COLO668 (cell line): ENCODE results near the gene PRKCZ.
A peak's percentile ranks its signal among the peaks of the same experiment; 100 is the strongest.

Experiments
- DNase-seq: peaks from one replicate; lab custom pipeline; 2025; ENCODE audit not compliant: unreplicated experiment; lab: John Stamatoyannopoulos, UW

Gene PRKCZ

DNA sequence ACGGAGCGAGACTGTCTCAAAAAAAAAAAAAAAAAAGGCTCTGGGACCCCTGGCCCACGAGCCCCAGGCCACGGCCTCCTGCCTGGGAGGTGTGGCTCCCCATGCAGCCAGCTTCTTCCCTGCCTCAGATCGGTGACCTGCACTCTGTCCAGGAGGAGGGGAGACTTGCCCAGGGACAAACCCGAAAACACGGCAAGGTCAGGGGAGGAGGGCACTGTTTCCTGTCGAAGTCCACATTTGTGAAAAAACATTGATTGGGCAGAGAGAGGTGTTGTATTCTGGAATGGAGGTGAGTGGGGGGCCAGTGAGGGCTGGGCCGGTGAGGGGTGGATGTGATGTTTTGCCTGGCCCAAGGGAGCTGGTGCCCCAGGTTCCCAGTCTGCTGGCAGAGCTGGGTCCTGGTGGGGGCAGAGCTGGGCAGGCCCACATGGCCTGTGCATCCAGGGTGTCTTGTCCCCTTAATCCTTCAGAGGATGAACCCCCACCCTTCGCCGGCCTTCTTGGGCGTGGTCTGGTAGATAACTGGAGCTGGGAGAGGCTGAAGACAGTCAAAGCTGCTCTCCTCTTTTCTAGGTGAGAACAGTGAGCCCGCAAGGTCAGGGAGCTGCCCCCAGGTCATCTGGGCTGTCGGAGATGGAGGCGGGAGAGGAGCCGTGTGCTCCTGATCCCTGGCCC, 156.7 kb downstream of the PRKCZ start:
- DNase-seq, result no peak

DNA sequence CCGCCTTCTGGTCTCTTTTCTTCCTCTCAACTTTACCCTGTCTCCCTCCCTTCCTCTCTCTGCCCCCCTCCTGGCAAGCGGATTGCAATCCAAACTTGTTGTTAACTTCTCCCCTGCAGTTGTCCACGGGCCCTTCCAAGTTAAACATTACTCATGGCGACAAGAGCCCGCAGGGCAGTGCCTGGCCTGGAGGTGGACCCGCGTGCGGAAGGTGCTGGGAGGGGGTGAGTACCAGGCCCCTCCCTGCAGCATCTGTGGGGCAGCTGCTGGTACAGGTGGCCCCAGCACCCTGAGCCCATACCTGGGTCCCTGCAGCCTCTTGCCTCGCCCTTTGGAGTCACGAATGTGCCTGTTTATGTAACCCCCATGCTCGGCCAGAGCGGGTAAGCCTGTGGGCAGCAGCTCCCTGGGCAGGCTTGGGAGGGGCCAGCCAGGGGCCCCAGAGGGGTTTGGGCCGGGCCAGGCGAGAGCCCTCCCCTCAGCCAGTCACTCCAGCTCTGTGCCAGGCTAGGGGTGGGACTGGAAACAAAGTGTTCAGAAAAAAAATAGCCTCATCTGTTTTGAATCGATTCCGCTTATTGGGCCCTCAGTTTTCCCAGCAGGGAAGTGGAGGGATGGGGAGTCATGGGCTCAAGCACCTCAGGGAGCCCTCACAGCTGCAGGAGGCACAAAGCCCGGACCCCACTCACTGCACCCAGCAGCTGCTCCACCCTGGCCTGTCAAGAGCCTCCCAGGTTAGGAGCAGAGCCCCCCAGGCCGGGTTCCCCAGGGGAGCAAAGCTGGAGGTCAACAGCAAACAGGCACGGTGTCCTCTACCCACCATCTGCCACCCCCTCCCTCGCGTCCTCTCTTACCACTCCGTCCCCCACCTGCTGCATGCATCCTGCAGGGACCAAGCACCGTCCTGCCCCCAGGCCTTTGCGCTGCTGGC, 158.4 kb downstream of the PRKCZ start:
- peak; percentile 60 for DNase-seq

DNA sequence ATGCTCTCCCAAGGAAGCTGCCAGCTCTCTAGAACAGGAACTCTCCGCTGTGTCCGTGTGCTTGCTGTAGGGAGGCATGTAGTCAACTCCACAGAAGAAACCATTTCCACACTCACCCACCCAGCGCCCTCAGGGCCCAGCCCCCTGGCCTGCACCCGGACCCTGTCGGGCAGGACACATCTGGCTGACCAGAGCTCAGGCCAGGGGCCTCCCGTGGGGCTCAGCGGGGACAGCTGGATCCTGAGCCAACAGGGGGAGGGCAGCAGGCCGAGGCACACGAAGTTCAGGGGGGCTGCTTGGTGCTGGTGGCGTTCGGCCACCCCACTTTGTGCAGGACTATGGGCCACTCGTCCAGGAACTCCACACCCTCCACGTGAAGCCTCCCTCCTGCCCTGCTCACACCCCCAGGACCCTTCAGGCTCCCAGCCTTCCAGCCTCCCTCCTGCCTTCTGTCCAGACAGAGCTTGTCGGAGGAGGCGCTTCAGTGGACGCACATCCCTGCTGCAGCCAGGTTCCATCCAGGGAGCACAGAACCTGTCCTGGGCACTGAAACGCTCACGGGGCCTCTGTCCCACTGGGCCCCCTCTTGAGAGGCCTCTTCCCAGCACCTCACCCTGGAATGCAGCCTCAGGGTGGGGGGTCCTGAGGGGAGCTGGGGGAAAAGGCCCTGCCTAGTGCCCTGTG, 159.3 kb downstream of the PRKCZ start:
- no peak for DNase-seq

DNA sequence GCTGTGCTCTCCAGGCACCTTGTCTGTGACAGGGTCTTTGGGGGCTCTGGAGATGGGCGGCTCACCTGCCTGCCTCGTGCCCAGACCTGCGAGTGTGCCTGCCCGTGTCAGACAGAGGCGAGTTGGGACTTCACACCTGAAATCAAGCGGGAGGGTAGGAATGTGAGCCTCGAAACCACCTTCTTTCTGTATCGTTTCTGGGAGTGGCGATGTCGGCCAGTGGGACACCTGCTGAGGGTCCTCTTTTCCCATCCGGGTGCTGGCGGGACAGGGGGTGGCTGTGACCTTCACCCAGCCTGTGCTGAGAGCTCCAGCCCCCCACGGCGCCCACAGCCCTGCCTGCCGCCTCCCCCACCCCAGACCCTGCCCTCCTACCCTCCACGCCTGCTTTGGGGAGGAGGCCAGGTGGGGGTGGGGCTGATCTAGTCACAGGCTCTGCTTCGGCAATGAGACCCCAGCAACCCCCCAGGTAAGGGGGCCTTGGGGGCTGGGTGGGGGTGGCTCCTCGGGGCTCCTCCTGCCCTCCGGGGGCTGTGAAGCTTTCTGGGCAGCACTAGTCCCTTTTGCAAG, 160.0 kb downstream of the PRKCZ start:
- no peak for DNase-seq

DNA sequence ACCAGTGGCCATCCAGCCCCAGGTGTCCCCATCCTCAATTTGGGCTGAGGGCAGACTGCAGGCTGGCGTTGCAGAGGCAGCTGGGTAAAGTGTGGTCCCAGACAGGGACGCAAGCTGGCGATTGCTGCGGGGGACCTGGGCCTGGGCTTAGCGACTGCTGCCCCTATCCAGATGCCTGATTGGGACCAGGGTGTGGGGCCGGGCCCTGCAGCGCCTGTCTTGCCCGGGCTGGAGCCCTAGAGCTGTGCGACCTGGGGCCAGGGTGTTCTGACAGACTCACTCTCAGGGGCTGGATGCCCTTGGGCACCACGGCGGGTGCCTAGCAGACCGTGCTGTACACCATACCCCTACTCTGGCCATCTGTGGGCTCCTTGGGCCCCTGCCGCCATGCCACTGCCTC, 160.6 kb downstream of the PRKCZ start:
- DNase-seq, result no peak

DNA sequence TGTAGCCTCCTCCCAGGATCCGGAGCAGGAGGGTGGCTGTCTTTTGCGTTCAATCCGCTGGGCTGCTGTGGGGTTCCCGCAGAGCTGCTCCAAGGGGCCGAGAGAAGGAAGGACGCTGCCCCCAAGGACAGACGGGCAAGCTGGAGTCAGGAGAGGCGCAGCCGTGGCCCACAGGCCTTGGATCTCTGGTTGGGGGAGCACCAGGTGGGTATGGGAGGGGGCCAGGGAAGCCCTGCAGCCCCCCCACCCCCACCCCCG, 162.0 kb downstream of the PRKCZ start:
- no peak for DNase-seq

DNA sequence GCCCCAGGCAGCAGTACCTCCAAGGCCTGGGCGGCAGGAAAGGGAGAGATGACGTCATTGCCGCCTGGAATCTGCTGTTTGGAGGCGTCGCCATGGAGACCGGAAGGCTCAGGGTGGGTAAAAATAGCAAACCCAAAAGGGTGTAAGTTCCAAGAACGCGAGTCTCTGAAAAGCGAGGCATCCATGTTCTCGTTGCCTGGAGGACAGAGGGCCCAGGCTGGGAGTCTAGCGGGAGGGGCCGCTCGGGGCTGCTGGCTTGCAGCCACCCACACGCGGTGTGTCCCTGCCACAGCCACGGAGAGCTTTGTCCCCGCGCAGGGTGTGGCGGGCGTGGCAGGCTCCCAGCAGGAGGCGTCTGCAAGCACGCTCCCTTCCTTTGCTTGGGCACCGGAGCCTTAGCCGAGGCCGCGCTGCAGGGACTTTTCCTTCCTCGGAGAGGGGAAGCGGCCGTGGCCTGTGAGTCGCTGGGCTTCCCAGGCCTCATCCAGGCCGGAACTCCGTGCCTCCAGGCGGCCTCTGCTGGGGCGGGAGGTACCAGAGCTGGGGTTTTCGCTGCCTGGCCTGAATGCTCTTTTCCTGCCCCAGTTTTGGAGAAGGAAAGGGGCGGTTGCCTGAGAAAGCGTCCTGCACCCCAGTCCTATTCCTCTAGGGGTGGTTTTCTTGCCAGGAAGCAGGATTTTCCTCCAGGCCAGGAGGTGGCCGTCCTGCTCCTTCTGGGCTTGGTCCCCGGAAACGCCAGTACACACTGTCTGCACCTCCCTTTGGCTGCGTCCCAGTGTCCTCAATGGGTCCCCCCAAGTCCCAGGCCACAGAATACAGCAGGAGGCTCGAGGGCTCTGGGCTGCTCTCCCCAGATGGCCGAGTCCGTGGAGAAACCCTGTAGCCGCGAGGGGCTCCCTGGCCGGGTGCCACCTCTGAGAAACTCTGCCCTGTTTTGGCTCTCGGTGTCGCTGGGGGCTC, 162.6 kb downstream of the PRKCZ start:
- DNase-seq, result peak; percentile 78

DNA sequence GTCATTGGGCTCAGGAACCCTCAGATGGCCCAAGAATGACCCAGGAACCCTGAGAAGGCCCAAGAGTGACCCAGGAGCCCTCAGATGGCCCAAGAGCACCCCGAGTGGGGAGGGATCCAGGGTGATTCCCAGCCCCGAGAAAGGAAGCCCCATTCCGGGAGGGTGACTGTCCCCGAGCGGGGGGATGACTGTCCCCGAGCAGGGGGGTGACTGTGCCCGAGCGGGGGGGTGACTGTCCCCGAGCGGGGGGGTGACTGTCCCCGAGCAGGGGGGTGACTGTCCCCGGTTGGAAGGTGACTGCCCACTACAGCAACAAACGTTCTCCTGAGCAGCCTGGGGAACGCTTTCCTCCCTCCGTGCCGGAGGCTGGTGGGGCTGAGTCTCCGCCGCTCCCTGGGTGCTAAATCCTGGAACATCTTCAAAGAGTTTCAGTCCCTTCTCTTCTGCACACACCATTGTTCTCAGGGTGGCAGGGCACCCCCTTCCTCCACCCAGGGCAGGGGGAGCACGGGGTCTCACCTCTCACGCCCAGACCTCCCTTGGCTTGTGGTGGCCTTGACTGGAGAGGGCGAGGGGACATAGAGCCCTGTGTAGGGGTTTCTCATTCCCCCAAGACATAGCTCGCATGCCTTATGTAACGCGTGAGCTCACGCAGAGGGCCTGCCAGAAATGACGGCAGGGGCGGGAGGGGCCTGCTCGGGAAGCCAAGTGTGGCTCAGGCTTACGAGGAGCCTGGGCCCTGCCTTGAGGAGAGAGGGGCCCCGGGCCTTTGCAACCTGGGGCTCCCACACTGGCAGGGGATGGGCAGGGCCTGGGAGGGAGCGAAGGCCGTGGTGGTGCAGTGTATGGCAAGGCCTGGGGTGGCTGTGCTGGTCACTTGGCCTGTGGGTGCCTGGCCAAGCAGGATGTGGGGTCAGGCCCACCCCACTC, 163.6 kb downstream of the PRKCZ start:
- no peak for DNase-seq

DNA sequence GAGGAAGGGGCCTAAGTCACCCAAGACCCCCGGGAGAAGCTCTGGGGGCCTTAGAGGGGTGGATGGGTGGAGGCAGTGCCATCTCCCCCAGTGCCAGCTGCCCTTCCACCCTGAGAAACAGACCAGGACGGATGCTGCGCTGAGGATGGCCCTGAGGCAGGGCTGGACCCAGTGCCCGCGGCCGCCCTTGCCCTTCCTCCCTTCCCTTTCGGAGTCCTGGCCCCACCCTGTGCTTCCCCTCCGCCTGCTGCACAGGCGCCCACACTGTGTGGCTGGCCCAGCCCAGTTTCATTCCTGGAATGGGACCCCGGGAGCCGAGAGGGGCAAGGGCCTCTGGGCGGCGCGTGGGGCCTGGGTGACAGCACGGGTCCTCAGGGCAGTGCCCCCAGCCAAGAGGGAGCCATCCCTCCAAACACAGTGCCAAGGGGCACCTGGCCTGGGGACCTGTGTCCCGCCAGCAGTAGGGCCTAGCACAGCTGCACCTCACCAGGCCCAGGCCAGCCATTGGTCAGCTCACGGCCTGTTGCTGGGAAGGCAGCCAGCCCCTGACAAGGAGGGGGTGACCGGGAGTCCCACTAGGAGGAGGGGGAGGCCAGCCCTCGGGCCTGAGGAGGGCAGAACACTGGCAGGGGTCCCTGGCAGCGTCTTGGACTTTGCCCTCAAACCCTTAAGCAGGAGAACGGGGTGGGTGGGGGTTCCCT, 164.5 kb downstream of the PRKCZ start:
- DNase-seq, result no peak

DNA sequence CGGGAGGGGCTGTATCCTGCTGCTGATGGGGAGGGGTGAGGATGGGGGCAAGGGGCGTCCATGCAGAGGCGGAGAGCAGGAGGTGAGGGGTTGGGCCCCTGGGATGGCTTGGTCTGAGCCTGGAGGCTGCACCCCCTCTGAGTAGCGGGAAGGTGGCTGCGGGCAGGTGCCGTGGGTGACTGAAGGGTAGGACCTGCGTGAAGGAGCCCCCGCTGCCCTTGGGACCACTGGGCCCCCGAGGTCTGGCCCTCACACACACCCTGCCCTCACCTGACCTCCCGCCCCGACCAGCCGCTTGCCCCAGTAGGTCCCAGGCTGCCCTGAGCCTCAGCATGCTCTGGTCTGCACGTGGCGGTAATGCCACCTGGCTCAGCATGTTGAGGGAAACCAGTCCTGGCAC, 165.1 kb downstream of the PRKCZ start:
- no peak for DNase-seq

DNA sequence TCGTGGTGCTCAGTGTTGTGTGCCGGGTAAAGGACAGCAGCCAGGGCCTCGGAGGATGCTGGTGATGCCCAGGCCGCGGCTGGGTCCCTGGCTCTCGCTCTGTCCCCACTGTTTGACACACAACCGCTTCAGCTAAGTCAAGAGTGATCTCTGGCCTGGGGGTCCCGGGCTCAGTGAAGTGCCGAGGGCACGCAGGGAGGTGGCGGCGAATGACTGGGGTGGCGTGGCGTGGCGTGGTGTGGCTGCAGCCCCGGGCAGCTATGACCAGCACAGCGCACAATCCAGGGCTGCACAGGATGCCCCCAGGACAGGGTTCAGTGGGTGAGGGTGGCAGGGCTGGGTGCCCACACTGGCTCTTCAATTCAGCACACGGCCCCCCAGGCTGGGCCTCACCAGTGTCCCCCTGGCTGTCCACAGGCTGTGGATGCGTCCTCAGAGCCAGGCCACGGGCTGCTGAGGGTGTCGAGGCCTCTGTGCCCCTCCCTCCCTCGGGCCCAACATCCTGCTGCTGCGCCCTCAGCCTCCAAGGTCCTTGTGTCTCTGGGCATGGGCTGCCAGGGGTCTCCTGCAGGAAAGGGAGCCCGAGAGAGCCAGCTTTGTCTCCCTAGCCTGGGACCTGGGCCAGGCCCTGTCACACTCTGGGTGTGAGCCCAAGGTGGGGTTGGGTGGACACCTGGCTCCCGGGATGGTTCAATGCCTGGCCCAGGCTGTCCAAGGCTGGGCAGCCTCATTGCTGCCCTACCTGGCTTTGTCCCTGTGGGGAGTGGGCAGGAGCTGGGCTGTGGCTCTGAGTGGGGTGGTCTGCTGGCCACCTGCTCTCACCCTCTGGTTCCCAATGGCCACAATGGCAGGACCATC, 165.9 kb downstream of the PRKCZ start:
- DNase-seq, result no peak

DNA sequence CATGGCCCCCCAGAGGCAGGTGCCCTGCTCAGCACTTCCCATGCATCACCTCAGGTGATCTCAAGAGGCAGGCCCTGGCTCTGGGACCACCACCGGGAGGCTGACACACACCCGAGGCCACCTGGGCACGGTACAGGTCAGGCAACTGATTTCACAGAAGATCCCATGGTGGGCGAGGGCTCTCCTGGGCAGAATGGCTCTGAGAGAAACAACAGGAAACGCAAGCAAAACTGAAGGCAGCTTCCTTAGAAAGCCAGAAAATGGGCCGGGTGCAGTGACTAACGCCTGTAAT, 166.5 kb downstream of the PRKCZ start:
- DNase-seq, result no peak

DNA sequence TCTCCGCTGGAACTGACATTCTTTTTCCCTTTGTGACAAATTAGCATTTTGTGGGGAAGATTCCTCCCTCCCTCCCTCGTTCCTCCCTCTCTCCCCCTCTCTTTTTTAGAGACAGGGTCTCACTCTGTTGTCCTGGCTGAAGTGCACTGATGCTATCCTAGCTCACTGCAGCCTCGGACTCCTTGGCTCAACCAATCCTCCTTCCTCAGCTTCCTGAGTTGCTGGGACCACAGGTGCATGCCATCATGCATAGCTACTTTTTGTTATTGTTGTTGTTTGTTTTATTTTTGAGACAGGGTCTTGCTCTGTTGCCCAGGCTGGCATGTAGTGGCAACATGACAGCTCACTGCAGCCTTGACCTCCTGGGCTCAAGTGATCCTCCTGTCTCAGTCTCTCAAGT, 171.1 kb downstream of the PRKCZ start:
- DNase-seq, result no peak

DNA sequence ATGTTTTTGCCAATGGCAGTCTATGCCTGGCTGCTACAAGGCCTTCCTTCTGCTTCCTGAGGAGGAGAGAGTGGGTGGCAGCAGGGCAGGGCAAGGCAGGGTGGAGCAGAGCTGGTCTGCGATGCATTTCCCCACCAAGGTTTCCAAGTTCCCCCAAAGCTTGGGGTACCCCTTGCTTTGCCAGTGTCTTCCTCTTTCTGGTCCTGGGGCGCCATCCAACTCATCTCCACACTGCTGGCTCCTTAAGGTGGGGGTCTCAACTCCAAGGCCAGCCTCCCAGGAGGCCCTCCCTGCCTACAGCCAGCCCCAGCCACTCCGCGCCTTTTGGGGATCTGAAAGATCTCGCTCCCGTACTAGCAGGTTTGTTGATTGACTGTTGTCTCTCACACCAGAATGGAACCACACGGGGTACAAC, 174.0 kb downstream of the PRKCZ start:
- DNase-seq, result no peak

DNA sequence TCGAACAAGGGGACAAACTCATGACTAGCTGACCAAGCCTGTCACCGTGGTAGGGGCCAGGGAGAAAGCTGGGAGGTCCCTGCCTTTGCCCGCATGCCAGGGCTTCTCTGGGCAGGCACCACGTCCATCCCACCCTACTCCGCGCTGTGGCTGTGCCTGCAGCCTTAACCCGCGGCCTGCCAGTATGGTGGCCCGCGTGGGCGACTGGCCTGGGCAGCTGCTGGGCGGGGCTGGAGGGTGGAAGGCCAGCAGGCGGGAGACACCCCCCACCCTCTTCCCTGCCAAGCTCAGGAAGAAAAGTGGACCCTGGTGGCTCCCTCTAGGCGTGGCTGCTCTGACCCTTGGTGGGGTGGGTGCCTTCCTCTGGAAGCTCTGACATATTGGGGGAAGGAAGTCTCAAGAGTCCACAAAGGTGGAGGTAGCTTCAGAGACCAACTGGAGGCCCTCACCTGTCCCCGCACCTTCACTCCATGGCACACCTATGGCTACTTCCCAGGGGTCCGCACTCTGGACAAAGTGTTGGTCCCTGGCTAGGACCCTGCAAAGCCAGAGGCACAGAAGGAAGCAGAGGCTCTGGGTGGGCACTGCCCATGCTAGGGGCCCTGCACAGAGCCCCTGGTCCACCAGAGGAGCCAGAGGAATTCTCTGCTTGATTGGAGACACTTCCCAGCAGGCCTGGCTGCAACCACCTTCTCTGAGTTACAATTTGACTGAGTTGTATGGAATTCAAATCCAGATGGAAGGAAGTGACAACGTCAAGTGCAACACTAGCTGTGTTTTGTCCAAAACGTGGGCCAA, 174.6 kb downstream of the PRKCZ start:
- DNase-seq, result no peak

DNA sequence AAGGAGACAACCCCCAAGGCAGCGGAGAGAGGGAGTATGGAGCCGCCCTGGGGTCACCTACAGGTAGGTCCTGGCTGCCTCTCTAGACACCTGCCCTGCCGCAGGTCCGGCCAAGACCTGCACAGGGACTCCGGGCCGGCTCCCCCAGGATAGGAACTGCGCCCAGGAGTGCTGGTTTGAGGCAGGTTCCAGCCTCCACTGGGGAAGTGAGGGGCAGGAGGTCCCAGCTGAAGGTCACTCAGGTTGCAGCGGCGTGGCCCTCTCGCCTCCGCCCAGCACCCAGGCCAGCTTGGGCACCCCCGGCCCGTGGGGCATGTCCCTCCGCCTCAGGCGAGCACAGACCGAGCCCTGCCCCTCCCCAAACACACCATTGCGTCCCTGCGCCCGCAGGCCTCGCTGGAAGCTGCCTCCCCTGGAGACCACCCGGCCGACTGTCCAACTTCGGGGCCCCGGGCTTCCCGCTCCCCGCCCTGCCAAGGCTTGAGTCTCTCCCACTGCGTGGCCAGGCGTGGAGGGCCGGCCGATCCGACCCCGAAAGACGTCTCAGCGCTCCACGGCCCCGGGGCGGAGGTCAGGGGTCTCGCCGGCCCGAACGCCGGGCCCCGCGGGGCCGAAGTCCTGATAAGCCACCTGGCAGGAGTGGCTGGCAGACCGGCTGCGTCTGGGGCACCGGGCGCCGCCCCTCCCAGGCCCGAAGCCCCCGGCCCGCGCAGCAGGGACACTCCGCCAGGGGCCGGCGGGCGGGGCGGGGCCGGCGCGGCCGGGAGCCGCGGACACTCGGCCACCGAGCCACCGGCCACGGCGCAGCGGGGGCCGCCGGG, 176.5 kb downstream of the PRKCZ start:
- peak; percentile 51 for DNase-seq
